Epidermal melanocyte (primary cell): Measurements from ENCODE around the gene GSTK1.
"Not testable (repeated sequence)": the region's sequence is repeated elsewhere in the genome, so short reads cannot be mapped to it uniquely, and the experiment has no call there.

Experiments used
- DNase-seq: peaks from one replicate; pipeline ENCODE4 v3.0.0; 2011; ENCODE audit warnings: low spot score; ENCODE audit not compliant: insufficient read length

GSTK1 gene

GRCh38 chr7:143263266-143264195 lies at the start of gene GSTK1:
Gene GSTK1 (plus strand): TSS chr7:143263441. CDS start chr7:143263514, 73 bp downstream.
- DNase-seq = peak; percentile 78

- DNase-seq = not testable (repeated sequence)
These were observed 49.8 kb upstream of the GSTK1 start for GRCh38 chr7:143213478-143213877.

- peak; percentile 79 for DNase-seq
These were observed 48.2 kb upstream of the GSTK1 start for GRCh38 chr7:143214789-143215679.

- DNase-seq = no peak
These were observed 47.1 kb upstream of the GSTK1 start for GRCh38 chr7:143216151-143216550.

GRCh38 chr7:143216686-143217085 lies 46.6 kb upstream of the GSTK1 start:
- DNase-seq = no peak

GRCh38 chr7:143217806-143218205 lies 45.4 kb upstream of the GSTK1 start:
- DNase-seq = no peak

- no peak for DNase-seq
These were observed 42.0 kb upstream of the GSTK1 start for GRCh38 chr7:143221286-143221685.

GRCh38 chr7:143221737-143222136 lies 41.5 kb upstream of the GSTK1 start, which contains the start of gene TAS2R40:
Gene TAS2R40 (plus strand): TSS chr7:143222037. CDS start chr7:143222079, 42 bp downstream.
- DNase-seq = no peak

- no peak for DNase-seq
These were observed 40.5 kb upstream of the GSTK1 start for GRCh38 chr7:143222782-143223181.

- DNase-seq = no peak
These were observed 39.5 kb upstream of the GSTK1 start for GRCh38 chr7:143223784-143224183.

- DNase-seq = no peak
These were observed 38.2 kb upstream of the GSTK1 start for GRCh38 chr7:143225047-143225446.

GRCh38 chr7:143227806-143228205 lies 35.4 kb upstream of the GSTK1 start:
- no peak for DNase-seq

GRCh38 chr7:143229054-143229790 lies 34.0 kb upstream of the GSTK1 start:
- DNase-seq = no peak

- DNase-seq = no peak
These were observed 32.4 kb upstream of the GSTK1 start for GRCh38 chr7:143230602-143231457.

GRCh38 chr7:143233816-143234532 lies 29.3 kb upstream of the GSTK1 start:
- DNase-seq = no peak

GRCh38 chr7:143234533-143234875 lies 28.7 kb upstream of the GSTK1 start:
- DNase-seq = no peak

GRCh38 chr7:143235561-143235960 lies 27.7 kb upstream of the GSTK1 start:
- no peak for DNase-seq

GRCh38 chr7:143236408-143236990 lies 26.7 kb upstream of the GSTK1 start:
- DNase-seq = no peak

GRCh38 chr7:143237366-143237765 lies 25.9 kb upstream of the GSTK1 start:
- no peak for DNase-seq
